PC-9 (cell line): ENCODE results near the gene GRAMD2A. TPM values are rescaled to one million over a fixed set of nuclear protein-coding genes. Genes with fewer than 3 reads are reported as not detected.

Experiments
- BruUV-seq: library from RNA; stranded (reverse); fragments of 400-500 nt; replicated peaks from 2 replicates; lab custom pipeline; 2021; lab: Mats Ljungman, UMichigan
- CTCF ChIA-PET: fragments of 300-600 bp; sonication (Branson Sonifier 250); formaldehyde crosslinking; loops from one replicate; lab custom pipeline; 2022; ENCODE audit warnings: antibody characterized with exemption; lab: Charles Lee
- POLR2A ChIA-PET: fragments of 300-600 bp; sonication (Branson Sonifier 250); formaldehyde crosslinking; loops from one replicate; lab custom pipeline; 2022; ENCODE audit warnings: antibody characterized with exemption; ENCODE audit not compliant: unreplicated experiment; lab: Charles Lee
- DNase-seq, 2 experiments: peaks; one replicate each; pipeline versions ENCODE4 v3.0.0 to v3.0.0-alpha.2; 2015 to 2022; ENCODE audit warnings: mixed read lengths in 1 of 2
- H2AFZ ChIP-seq: fragments of 200-600 bp; sonication (generic); 2 replicates; pipeline ENCODE4 v1.8.1; 2017; ENCODE audit warnings: antibody characterized with exemption
- H3F3A ChIP-seq: fragments of 200-600 bp; sonication (generic); 2 replicates; pipeline ENCODE4 v1.8.1; 2017; ENCODE audit warnings: antibody characterized with exemption, mild to moderate bottlenecking, low read depth; ENCODE audit not compliant: insufficient read depth
- H3K27ac ChIP-seq: fragments of 200-600 bp; sonication (generic); 2 replicates; pipeline ENCODE4 v1.6.1; 2016; ENCODE audit warnings: mixed run types
- H3K27me3 ChIP-seq: fragments of 200-600 bp; sonication (generic); 2 replicates; pipeline ENCODE4 v1.6.1; 2016; ENCODE audit warnings: low read depth, mixed run types; ENCODE audit not compliant: insufficient read depth
- H3K36me3 ChIP-seq: fragments of 200-600 bp; sonication (generic); 2 replicates; pipeline ENCODE4 v1.6.1; 2016; ENCODE audit warnings: low read depth, mixed run types
- H3K4me1 ChIP-seq: fragments of 200-600 bp; sonication (generic); replicated peaks from 2 replicates; pipeline ENCODE4 v1.6.1; 2016; ENCODE audit warnings: mixed run types; ENCODE audit not compliant: insufficient read depth
- H3K4me2 ChIP-seq: fragments of 200-600 bp; sonication (generic); 2 replicates; pipeline ENCODE4 v1.6.1; 2017; ENCODE audit warnings: mixed run types
- H3K4me3 ChIP-seq: fragments of 200-600 bp; sonication (generic); 2 replicates; pipeline ENCODE4 v1.6.1; 2016; ENCODE audit warnings: mixed run types
- H3K79me2 ChIP-seq: fragments of 200-600 bp; sonication (generic); 2 replicates; pipeline ENCODE4 v1.6.1; 2017; ENCODE audit warnings: low read depth, mixed run types
- H3K9me2 ChIP-seq: fragments of 200-600 bp; sonication (generic); 2 replicates; pipeline ENCODE4 v1.8.1; 2017; ENCODE audit warnings: mild to moderate bottlenecking; ENCODE audit not compliant: insufficient read depth
- H3K9me3 ChIP-seq: fragments of 200-600 bp; sonication (generic); 2 replicates; pipeline ENCODE4 v1.8.1; 2016; ENCODE audit warnings: low read depth; ENCODE audit not compliant: insufficient read depth
- H4K20me1 ChIP-seq: fragments of 200-600 bp; sonication (generic); 2 replicates; pipeline ENCODE4 v1.8.1; 2017; ENCODE audit not compliant: insufficient read depth
- CTCF ChIP-seq: fragments of 200-600 bp; sonication (generic); conservative IDR thresholded peaks from 2 replicates; pipeline ENCODE4 v1.6.1; 2017; ENCODE audit warnings: mixed run types, antibody characterized with exemption, mild to moderate bottlenecking, moderate library complexity
- EZH2 ChIP-seq: fragments of 200-600 bp; sonication (generic); IDR thresholded peaks from 2 replicates; pipeline ENCODE4 v1.8.0; 2017; ENCODE audit warnings: antibody characterized with exemption, low read depth
- intact Hi-C: fragments of 100-400 bp; cut with micrococcal nuclease; formaldehyde crosslinking; loops from one replicate; pipeline ENCODE4 v1.10.0; 2022; ENCODE audit not compliant: unreplicated experiment
- total RNA-seq: library from RNA; stranded (reverse); gene quantifications from 2 replicates; pipeline ENCODE4 v1.2.3, GENCODE V29; 2021

GRAMD2A gene
- total RNA-seq, 1 experiment from 2014 or later: 60.2 TPM

GRCh38 chr15:72128359-72128758, 69.2 kb downstream of the GRAMD2A start:
- intact Hi-C loops: no loop called here
- DNase-seq: no peak
- no peaks in the 10 kb centered on the region for H3K9me2 ChIP-seq
- H3K9me3 ChIP-seq: no peaks in the 10 kb centered on the region
- no peaks in the 10 kb centered on the region for H3K27me3 ChIP-seq
- no peak overlapping the region for H3K4me2 ChIP-seq
- H3K4me3 ChIP-seq: no peak overlapping the region
- H3K79me2 ChIP-seq: no peaks in the 10 kb centered on the region
- H4K20me1 ChIP-seq: no peaks in the 10 kb centered on the region
- no peaks in the 10 kb centered on the region for H3K4me1 ChIP-seq
- no TSS peak for BruUV-seq
- H3K27ac ChIP-seq: no peak overlapping the region
- no peak overlapping the region for H2AFZ ChIP-seq
- POLR2A ChIA-PET: no interaction called here
- H3K36me3 ChIP-seq: no peaks in the 10 kb centered on the region
- TF ChIP-seq CTCF (no peak), EZH2 (no peak)
- CTCF ChIA-PET: no interaction called here
- H3F3A ChIP-seq: no peaks in the 10 kb centered on the region

- Histone ChIP-seq H3K9me2 (no peaks in the 10 kb centered on the region), H3K27ac (no peak overlapping the region), H3K4me2 (no peak overlapping the region), H3F3A (no peaks in the 10 kb centered on the region), H2AFZ (no peak overlapping the region), H3K4me1 (no peaks in the 10 kb centered on the region), H3K27me3 (no peaks in the 10 kb centered on the region), H4K20me1 (no peaks in the 10 kb centered on the region), H3K36me3 (no peaks in the 10 kb centered on the region), H3K79me2 (no peaks in the 10 kb centered on the region), H3K4me3 (no peak overlapping the region), H3K9me3 (no peaks in the 10 kb centered on the region)
- DNase-seq: no peak
- POLR2A ChIA-PET: interaction anchor here (0.7 kb wide), 2 partner anchors 12 to 262 kb away, joined by 6 to 16 read pairs; no protein-coding TSS in a partner anchor
- no TSS peak for BruUV-seq
- TF ChIP-seq EZH2 (no peak), CTCF (no peak)
- CTCF ChIA-PET: no interaction called here
- intact Hi-C loops: no loop called here
These were observed 69.8 kb downstream of the GRAMD2A start for GRCh38 chr15:72127724-72128322.

GRCh38 chr15:72124218-72124617, 73.4 kb downstream of the GRAMD2A start:
- H3K4me1 ChIP-seq: 0 out of 2 replicates have a peak, but pooled peaks cover under 1% of the 10 kb centered on the region
- intact Hi-C loops: no loop called here

More at GRCh38 chr15:72124218-72124617, 73.4 kb downstream of the GRAMD2A start:
- Histone ChIP-seq H3K4me3 (no peak overlapping the region), H3K27ac (no peak overlapping the region), H3F3A (no peaks in the 10 kb centered on the region), H3K27me3 (no peaks in the 10 kb centered on the region), H2AFZ (no peak overlapping the region), H3K36me3 (no peaks in the 10 kb centered on the region), H3K9me3 (no peaks in the 10 kb centered on the region), H4K20me1 (no peaks in the 10 kb centered on the region), H3K4me2 (no peak overlapping the region), H3K9me2 (no peaks in the 10 kb centered on the region), H3K79me2 (no peaks in the 10 kb centered on the region; the same call in 1 of the 2 replicates)
- ChIA-PET CTCF (no interaction called here), POLR2A (no interaction called here)
- BruUV-seq: no TSS peak
- TF ChIP-seq CTCF (no peak), EZH2 (no peak)
- no peak for DNase-seq
